IPS-18a (cell line): Measurements from ENCODE around the gene ARAP2.

Source experiments
- H3K27ac ChIP-seq: one replicate; pipeline ENCODE4 v1.5.1; 2013; ENCODE audit warnings: low read length
- H3K27me3 ChIP-seq: one replicate; pipeline ENCODE4 v1.6.1; 2013; ENCODE audit warnings: mild to moderate bottlenecking, low read length; ENCODE audit not compliant: control insufficient read depth, insufficient read depth
- H3K36me3 ChIP-seq: one replicate; pipeline ENCODE4 v1.6.1; 2013; ENCODE audit warnings: low read depth, low read length; ENCODE audit not compliant: control insufficient read depth
- H3K4me1 ChIP-seq: one replicate; pipeline ENCODE4 v1.6.1; 2013; ENCODE audit warnings: low read depth, low read length; ENCODE audit not compliant: control insufficient read depth
- H3K4me3 ChIP-seq: one replicate; pipeline ENCODE4 v1.5.1; 2013; ENCODE audit warnings: low read length
- H3K9ac ChIP-seq: one replicate; pipeline ENCODE4 v1.6.1; 2013; ENCODE audit warnings: mild to moderate bottlenecking, low read length, moderate library complexity
- H3K9me3 ChIP-seq: one replicate; pipeline ENCODE4 v1.6.1; 2013; ENCODE audit warnings: low read depth, low read length; ENCODE audit not compliant: control insufficient read depth

The ARAP2 gene

DNA sequence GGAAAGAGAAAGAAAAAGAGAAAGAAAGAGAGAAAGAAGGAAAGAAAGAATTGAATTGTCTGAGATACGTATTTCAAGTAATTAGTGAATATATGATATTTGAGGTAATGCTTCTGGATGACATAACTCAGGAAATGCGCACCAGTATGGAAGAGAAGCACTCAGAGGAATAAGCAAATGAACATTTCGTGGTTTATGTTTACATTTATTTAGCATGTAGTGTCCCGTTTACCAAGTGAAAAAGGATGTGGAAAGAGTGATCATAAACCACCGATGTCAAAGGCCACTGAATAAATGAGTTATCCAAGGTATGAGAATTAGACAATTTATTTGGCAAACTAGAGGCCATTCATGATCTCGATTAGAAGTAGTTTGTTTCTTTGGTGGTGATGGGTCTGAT is 200.4 kb downstream of the ARAP2 start:
- H3K9me3 ChIP-seq, result no peaks in the 10 kb centered on the region
- no peak overlapping the region for H3K9ac ChIP-seq
- H3K27ac ChIP-seq, result no peak overlapping the region
- H3K4me1 ChIP-seq, result no peaks in the 10 kb centered on the region
- no peaks in the 10 kb centered on the region for H3K36me3 ChIP-seq
- H3K27me3 ChIP-seq, result no peaks in the 10 kb centered on the region
- H3K4me3 ChIP-seq, result no peak overlapping the region

DNA sequence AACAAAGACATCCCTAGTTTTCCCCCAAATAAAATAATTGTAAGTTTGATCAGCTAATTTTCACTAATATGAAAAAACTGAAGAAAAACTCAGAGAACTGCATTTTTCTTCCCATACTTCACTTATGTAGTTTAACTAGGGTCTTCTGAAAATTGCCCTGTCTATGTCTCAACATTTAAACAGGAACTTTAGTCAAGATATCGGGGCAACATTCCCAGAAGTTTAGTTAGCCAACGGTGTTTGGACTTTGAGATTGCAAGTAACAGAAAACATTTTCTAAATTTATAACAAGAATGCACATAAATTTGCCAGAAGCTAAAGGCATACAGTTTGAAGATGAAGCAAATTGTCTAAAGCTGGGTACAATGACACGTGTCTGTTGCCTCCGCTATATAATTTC is 201.1 kb downstream of the ARAP2 start:
- H3K4me1 ChIP-seq, result no peaks in the 10 kb centered on the region
- H3K36me3 ChIP-seq, result no peaks in the 10 kb centered on the region
- no peak overlapping the region for H3K27ac ChIP-seq
- no peaks in the 10 kb centered on the region for H3K27me3 ChIP-seq
- H3K4me3 ChIP-seq, result no peak overlapping the region
- no peaks in the 10 kb centered on the region for H3K9me3 ChIP-seq
- no peak overlapping the region for H3K9ac ChIP-seq

GRCh38 chr4:36042122-36042970 is 202.0 kb downstream of the ARAP2 start:
- no peaks in the 10 kb centered on the region for H3K27me3 ChIP-seq
- no peak overlapping the region for H3K27ac ChIP-seq
- H3K9me3 ChIP-seq, result no peaks in the 10 kb centered on the region
- no peak overlapping the region for H3K4me3 ChIP-seq
- H3K9ac ChIP-seq, result no peak overlapping the region
- H3K36me3 ChIP-seq, result no peaks in the 10 kb centered on the region
- no peaks in the 10 kb centered on the region for H3K4me1 ChIP-seq

DNA sequence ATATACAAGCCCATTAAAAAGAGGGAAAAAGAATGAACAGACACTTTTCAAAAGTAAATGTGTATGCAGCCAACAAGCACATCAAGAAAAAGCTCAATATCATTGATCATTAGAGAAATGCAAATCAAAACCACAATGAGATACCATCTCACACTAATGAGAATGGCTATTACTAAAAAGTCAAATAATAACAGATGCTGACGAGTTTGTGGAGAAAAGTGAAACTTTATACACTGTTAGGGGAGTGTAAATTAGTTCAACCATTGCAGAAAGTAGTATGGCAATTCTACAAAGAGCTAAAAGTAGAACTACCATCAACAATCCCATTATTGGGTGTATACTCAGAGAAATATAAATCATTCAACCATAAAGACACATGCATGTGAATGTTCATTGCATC is 203.0 kb downstream of the ARAP2 start:
- Histone ChIP-seq H3K4me3 (no peak overlapping the region), H3K9ac (no peak overlapping the region), H3K4me1 (no peaks in the 10 kb centered on the region), H3K27me3 (no peaks in the 10 kb centered on the region), H3K27ac (no peak overlapping the region), H3K9me3 (no peaks in the 10 kb centered on the region), H3K36me3 (no peaks in the 10 kb centered on the region)

DNA sequence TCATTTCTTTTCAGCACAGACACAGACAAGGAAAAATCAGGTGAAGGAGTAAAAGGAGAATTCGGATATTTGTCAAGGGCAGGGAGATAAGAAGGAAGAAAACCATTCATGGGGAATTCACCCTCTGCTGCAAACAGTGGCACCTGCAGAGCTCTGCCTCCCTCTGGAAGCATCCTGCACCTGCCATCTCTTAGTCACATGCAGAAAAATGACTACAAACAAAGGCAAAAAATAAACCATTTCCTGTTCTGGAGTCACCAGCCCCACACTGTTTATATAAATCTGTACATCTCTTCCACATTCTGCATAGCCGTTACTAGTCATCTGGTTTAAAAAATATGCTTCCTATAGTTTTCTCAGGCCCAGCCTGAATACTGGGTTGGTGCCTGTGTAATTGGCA is 205.3 kb downstream of the ARAP2 start:
- no peaks in the 10 kb centered on the region for H3K9me3 ChIP-seq
- no peak overlapping the region for H3K27ac ChIP-seq
- H3K4me1 ChIP-seq, result no peaks in the 10 kb centered on the region
- H3K4me3 ChIP-seq, result no peak overlapping the region
- H3K9ac ChIP-seq, result no peak overlapping the region
- no peaks in the 10 kb centered on the region for H3K27me3 ChIP-seq
- H3K36me3 ChIP-seq, result no peaks in the 10 kb centered on the region

DNA sequence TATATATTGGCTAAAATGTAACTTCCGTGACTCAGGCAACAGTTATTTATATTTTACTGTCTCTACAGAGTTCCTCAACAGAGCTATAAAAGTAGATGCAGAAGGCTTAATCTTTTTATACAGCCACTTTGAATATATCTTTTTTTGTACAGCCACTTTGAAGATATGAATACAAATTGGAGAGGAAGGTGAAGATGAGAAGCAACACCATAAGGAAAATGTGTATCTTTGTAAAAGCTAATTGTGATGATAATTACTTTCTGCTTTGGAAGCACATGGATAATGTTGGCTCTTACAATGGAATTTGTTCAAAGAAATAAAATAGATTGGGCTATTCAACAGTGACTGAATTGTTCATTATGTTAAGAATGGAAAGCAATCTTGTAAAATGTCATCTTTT is 205.8 kb downstream of the ARAP2 start:
- Histone ChIP-seq H3K4me3 (no peak overlapping the region), H3K9me3 (no peaks in the 10 kb centered on the region), H3K27me3 (no peaks in the 10 kb centered on the region), H3K4me1 (no peaks in the 10 kb centered on the region), H3K36me3 (no peaks in the 10 kb centered on the region), H3K27ac (no peak overlapping the region), H3K9ac (no peak overlapping the region)

DNA sequence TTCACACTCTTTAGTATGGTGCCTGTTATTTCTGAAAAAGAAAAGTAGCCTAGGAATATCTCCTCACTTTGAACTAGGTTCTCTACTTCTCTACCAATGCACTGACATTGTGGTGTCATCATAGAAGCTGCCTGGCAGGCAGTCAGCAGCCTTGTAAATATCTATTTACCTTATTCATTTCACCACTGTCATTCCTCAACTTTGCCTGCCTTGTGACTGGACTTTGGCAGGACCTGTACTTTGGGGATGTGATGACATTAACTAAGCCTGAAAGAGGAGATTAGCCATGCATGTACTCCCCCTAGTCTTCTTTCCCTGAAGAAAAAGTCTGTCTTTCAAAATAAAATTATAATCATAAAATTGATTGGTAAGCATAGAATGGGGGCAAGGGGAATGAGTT is 207.2 kb downstream of the ARAP2 start:
- H3K4me1 ChIP-seq, result no peaks in the 10 kb centered on the region
- H3K36me3 ChIP-seq, result no peaks in the 10 kb centered on the region
- H3K27ac ChIP-seq, result no peak overlapping the region
- H3K27me3 ChIP-seq, result no peaks in the 10 kb centered on the region
- H3K4me3 ChIP-seq, result no peak overlapping the region
- no peaks in the 10 kb centered on the region for H3K9me3 ChIP-seq
- no peak overlapping the region for H3K9ac ChIP-seq

- no peaks in the 10 kb centered on the region for H3K27me3 ChIP-seq
- H3K4me1 ChIP-seq, result peaks cover 9% of the 10 kb centered on the region
- no peaks in the 10 kb centered on the region for H3K9me3 ChIP-seq
- no peak overlapping the region for H3K9ac ChIP-seq
- H3K4me3 ChIP-seq, result no peak overlapping the region
- H3K36me3 ChIP-seq, result no peaks in the 10 kb centered on the region
- no peak overlapping the region for H3K27ac ChIP-seq
These were observed 214.4 kb downstream of the ARAP2 start for GRCh38 chr4:36029951-36030350.

- no peaks in the 10 kb centered on the region for H3K27me3 ChIP-seq
- peaks cover 9% of the 10 kb centered on the region for H3K4me1 ChIP-seq
- H3K9ac ChIP-seq, result no peak overlapping the region
- H3K27ac ChIP-seq, result no peak overlapping the region
- H3K4me3 ChIP-seq, result no peak overlapping the region
- H3K9me3 ChIP-seq, result no peaks in the 10 kb centered on the region
- no peaks in the 10 kb centered on the region for H3K36me3 ChIP-seq
These were observed 217.1 kb downstream of the ARAP2 start for GRCh38 chr4:36027203-36027602.

DNA sequence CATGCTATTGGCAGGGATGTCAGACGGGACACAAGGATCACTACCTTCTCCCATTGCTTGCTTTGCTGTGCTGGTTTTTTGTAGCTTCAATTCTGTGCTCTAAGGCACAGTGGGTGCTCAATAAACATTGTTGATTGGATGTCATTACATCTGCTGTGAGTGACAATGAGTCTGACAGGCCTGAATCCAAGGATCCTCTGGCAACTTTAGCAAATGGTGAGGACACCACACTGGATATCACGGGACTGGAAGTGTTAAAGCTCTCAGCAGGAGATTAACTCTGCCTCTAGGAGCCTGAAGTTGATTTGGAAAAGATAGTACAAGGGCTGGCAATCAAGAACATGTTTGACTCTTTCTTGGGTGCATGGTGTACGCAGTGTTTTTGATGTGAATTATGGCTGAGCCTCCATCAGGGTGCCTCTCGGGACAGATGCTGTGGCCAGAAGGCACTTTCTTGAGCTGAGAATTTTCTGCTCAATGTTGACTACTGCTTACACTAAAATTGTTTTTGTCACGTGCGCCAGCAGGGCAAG is 217.9 kb downstream of the ARAP2 start:
- H3K27me3 ChIP-seq, result no peaks in the 10 kb centered on the region
- no peak overlapping the region for H3K27ac ChIP-seq
- no peak overlapping the region for H3K4me3 ChIP-seq
- H3K4me1 ChIP-seq, result peaks cover 9% of the 10 kb centered on the region
- H3K9me3 ChIP-seq, result no peaks in the 10 kb centered on the region
- H3K36me3 ChIP-seq, result no peaks in the 10 kb centered on the region
- H3K9ac ChIP-seq, result no peak overlapping the region

DNA sequence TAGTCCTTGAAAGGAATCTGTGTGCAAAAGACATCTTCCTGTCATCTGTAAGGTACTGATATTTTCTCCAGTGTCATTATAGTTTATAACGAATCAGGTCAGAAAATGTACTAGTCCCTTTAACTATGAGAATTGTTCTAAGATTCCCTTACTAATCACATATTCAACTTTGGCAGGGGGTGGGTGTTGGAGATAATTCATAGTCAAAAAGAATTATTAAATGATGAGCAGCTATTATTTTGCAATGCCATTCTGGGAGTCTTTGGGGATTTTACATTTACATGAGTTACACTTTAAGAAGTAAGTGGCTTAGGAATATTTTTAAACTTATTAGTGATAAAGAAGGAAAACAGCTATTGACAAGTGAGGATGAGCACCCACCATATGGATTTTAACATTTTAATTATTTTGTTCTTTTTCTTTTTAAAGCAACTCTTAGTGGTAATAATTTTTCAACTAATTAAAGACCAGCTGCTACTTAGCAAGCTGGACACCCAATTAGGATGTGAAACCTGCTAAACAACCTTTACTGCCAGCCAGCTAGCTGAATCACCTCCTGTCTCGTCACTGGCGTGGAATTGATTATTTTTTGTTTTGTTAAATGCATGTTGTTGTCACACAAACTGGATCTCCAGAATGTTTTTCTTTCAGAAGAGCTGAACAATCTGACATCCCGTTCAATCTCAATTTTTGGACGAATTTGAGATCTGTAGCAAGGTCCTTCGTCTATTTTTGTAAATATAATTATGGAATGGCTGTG is 219.2 kb downstream of the ARAP2 start:
- no peaks in the 10 kb centered on the region for H3K36me3 ChIP-seq
- peaks cover 9% of the 10 kb centered on the region for H3K4me1 ChIP-seq
- H3K27me3 ChIP-seq, result no peaks in the 10 kb centered on the region
- no peaks in the 10 kb centered on the region for H3K9me3 ChIP-seq
- H3K27ac ChIP-seq, result no peak overlapping the region
- H3K4me3 ChIP-seq, result no peak overlapping the region
- no peak overlapping the region for H3K9ac ChIP-seq
